GM18511 (cell line): Measurements from ENCODE around the gene RNF125.
A peak's percentile ranks its signal among the peaks of the same experiment; 100 is the strongest.
"Not testable (repeated sequence)": the region's sequence is repeated elsewhere in the genome, so short reads cannot be mapped to it uniquely, and the experiment has no call there.

Experiments used
- ATAC-seq: cut with Tn5 transposase; IDR thresholded peaks from one replicate; pipeline ENCODE4 v1.9.1; 2021; ENCODE audit warnings: mild to moderate bottlenecking, moderate library complexity; ENCODE audit not compliant: unreplicated experiment

RNF125 gene

GRCh38 chr18:32083781-32084180 is 65.2 kb downstream of the RNF125 start:
- ATAC-seq: no peak

GRCh38 chr18:32086881-32087280 is 68.3 kb downstream of the RNF125 start:
- no peak for ATAC-seq

GRCh38 chr18:32090831-32091230 is 72.2 kb downstream of the RNF125 start:
- not testable (repeated sequence) for ATAC-seq

GRCh38 chr18:32091325-32091723 is 72.7 kb downstream of the RNF125 start:
- no peak for ATAC-seq

GRCh38 chr18:32091724-32092421 is 73.2 kb downstream of the RNF125 start, which contains the start of gene RNF138:
TSS of gene RNF138 (plus strand) at chr18:32091874. CDS start at chr18:32092777, 903 bp downstream.
- peak; percentile 65 for ATAC-seq

- peak; percentile 77 for ATAC-seq
Measured at GRCh38 chr18:32092422-32093101, 73.9 kb downstream of the RNF125 start.

GRCh38 chr18:32093102-32093511 is 74.5 kb downstream of the RNF125 start:
- ATAC-seq: peak; percentile 38

GRCh38 chr18:32093523-32093922 is 74.9 kb downstream of the RNF125 start:
- ATAC-seq: no peak

GRCh38 chr18:32095192-32095899 is 76.7 kb downstream of the RNF125 start:
- ATAC-seq: no peak

- no peak for ATAC-seq
Measured at GRCh38 chr18:32095900-32096229, 77.2 kb downstream of the RNF125 start.

- ATAC-seq: no peak
Measured at GRCh38 chr18:32096946-32097345, 78.3 kb downstream of the RNF125 start.

GRCh38 chr18:32104516-32104915 is 85.9 kb downstream of the RNF125 start:
- ATAC-seq: no peak

- no peak for ATAC-seq
Measured at GRCh38 chr18:32110005-32110404, 91.4 kb downstream of the RNF125 start.

GRCh38 chr18:32111706-32112105 is 93.1 kb downstream of the RNF125 start:
- ATAC-seq: no peak

- ATAC-seq: no peak
Measured at GRCh38 chr18:32112826-32113225, 94.2 kb downstream of the RNF125 start.

GRCh38 chr18:32114293-32114942 is 95.8 kb downstream of the RNF125 start:
- ATAC-seq: no peak

- no peak for ATAC-seq
Measured at GRCh38 chr18:32122039-32122438, 103.4 kb downstream of the RNF125 start.
